ENCODE data around the gene DGAT2.
"Not testable (repeated sequence)": the region's sequence is repeated elsewhere in the genome, so short reads cannot be mapped to it uniquely, and the experiment has no call there.

The DGAT2 gene

DNA sequence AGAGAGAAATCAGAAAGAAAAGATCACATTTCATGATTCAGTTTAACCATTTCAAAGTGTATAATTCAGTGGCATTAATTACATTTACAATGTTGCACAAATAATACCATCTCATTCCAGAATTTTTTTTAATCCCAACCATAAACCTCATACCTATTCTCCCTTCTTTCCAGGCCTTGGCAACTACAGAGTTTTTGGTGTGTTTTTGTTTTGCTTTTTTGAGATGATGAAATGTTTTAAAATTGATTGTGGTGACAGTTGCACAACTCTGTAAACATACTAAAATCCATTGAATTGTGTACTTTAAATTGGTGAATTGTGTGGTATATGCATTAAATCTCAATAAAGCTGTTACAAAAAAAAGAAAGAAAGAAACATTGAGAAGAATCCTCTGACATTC is 13.6 kb upstream of the DGAT2 start:
- DNase-seq (ENCODE audit: low read depth, low spot score): not testable (repeated sequence)

DNA sequence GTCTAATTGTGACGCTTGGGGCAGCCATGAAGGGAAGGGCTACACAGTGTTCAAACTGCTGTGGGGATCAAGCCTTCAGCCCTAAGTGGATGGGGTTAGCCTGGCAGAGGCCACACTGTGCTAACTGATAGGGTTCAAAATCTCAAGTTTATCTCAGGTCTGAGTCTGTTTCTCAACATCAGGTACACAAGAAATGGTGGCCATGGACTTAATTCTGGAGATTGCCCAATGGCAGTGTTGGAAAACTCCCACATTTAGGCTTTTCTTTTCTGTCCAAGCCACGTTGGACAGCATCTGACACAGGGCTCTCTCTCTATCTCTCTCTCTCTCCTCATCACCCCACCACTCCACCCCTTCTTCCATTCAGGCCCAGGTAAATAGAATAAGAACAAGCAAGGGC is 10.9 kb upstream of the DGAT2 start:
- no peak for DNase-seq (ENCODE audit: low read depth, low spot score)

DNA sequence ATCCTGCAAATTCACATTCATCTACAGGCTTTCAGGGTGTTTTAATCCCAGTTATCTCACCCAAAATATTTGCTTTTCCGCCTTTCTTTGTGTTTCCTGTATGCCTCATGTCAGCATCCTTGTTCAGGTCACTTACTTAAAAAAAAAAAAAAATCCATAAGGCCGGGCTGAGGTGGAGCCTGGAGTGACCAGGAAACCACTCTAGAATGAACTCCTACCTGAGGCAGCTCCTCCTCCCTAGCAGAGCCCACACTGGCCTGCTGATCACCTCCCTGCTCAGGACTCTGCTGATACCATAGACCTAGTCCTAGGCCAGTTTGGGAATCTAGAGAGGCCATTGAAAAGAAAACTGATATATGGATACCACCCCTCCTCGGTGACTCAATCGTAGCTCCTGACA is 8.7 kb upstream of the DGAT2 start:
- DNase-seq (ENCODE audit: low read depth, low spot score): no peak

DNA sequence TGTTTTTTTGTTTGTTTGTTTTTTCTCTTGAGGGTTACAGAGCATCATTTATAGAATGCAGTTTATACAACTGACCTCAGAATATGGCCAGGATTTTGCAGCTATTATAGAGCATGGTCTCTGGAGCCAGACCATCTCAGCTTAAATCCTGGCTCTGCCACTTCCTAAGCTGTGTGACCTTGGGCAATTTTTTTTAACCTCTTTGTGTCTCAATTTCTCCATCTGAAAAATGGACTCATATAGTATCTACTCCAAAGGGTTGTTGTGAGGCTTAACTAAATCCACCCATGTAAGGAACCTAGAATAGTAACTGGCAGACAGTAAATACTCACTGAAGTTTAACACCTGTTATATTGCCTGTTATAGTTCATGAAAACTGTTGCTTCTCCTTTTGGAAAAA is 8.3 kb upstream of the DGAT2 start:
- no peak for DNase-seq (ENCODE audit: low read depth, low spot score)

DNA sequence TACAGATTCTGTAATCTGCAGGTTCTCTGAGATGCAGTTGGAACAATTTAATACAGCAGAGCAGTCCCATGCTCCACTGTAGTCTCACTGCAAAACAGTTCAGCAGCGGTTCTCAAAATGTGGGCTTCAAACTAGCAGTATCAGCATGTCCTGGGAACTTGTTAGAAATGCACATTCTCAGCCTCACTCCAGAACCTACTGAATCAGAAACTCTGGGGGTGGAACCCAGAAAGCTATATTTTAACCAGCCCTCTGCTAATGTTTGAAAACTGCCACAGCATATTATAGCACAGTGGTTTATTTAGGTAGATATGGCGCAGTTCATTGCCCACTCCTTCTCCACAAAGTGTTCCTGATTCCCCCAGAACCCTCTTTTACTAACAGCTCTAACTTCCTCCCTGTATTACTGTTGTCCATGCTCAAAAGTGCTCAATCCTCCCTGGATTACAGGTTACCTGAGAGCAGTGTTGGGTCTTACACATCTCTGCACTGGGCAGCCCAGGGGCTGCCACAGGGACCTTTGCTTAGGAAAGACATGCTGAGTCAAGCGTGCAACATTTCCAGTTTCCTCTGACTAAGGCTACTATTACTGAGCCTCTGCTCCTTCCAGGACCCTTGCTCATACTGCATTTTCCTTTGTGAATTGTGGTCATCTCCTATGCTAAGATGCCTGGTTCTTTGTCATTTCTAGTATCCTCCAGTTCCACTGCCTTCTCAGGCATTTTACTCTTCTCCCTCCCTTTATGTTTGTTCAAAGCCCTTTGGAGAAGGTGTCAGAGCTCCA is 7.7 kb upstream of the DGAT2 start:
- no peak for DNase-seq (ENCODE audit: low read depth, low spot score)

DNA sequence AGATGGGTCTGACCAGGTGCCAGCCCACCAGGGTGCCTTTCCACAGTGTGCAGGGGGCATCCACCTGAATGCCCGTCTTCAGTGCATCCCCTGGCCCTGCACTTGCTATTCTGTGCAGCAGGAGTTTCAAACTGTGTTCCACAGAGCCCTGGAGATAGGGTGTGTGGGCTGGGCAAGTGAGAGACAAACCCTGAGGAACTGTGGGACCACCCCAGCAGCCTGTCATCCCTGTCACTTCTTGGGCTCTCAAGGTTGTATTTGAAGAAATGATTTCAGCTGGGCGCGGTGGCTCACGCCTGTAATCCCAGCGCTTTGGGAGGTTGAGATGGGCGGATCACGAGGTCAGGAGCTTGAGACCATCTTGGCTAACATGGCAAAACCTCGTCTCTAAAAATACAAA is 6.4 kb upstream of the DGAT2 start:
- no peak for DNase-seq (ENCODE audit: low read depth, low spot score)

DNA sequence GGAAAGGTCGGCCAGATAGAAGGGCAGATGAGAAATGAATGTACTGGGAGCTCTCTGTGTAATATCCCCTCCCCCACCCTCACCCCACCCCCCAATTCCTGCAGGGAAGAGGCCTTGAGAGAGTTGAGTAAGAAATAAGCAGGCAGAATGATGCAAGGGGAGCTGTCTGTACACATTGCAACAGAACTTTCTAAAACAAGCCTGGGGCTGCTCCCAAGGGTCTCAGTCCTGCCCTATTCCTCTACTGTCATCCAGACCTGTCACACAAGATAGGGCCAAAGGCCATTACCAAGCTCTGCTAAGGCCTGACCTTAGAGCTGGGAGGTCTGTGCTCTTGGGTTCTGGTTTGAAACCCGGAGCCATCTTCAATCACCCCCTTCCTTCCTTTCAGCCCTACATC is 5.7 kb upstream of the DGAT2 start:
- DNase-seq (ENCODE audit: low read depth, low spot score): no peak

DNA sequence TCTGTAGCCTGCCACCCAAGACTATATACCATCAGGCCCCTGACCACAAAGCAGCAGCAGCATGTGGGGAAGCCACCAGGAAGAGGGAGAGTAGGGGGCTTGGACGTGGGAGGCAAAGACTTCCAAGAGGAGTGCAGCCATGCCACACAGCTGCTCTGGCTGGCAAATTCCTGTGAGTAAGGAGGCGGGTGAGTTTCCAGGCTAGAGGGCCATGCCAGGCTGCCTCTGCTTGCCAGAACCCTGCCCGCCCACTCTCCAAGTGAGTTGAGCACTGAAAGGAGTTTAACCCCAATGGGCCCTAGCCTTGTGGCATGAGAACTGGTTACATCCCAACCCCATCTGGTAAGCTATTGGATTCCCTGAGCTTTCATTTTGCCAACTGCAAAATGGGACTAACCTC is 4.7 kb upstream of the DGAT2 start:
- no peak for DNase-seq (ENCODE audit: low read depth, low spot score)

DNA sequence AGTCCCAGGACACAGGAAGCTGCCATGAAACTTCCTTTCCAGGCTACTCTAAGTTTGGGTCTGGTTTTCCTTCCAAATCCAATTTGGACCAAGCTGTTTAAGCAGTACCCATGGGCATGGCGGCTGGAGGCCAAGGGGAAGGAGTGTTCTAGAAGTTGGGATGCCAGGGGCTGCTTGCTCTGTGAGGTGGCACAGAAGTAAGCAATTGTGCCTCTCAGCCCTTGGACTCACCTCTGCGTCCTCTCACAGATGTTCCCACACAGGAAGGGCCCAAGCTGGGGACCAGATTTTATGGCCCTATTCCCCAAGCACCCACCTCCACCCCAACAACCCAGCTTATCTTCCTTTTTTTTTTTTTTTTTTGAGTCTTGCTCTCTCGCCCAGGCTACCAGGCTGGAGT is 3.5 kb upstream of the DGAT2 start:
- DNase-seq (ENCODE audit: low read depth, low spot score): no peak

DNA sequence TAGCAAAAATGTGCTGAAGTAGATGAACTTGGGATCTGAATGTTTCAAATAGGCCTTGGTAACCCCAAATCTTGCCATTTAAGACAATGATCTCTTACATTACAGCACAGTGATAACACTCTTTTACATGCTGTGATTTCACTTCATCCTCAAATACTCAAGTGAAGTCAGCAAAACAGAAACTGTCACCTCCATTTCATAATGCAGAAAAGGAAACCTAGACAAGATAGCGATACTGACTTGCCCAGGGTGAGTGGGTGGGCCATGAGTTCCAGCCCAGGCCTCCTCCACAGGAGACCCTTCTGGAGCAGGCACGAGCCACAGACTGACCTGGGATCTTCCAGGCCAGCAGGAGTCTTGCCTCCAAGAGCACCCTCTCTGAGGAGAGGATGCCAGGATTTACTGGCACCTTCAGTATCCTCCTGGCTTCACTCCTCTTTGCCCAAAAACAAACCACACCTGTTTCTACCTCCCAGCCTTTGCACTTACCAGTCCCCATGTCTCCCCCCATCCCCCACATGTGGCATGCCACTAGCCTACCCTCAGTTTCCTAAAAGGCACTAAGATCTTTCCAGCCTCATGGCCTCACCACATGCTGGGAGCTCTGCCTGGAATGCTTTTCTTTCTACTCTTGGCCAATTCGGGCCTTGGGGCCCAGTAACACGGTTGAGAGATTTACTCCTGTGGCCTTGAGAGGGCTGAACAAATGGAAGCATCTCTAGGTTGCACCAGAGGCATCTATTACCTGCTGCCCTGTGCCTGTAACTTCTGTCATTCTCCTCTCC is 1.9 kb upstream of the DGAT2 start:
- DNase-seq (ENCODE audit: low read depth, low spot score): no peak

DNA sequence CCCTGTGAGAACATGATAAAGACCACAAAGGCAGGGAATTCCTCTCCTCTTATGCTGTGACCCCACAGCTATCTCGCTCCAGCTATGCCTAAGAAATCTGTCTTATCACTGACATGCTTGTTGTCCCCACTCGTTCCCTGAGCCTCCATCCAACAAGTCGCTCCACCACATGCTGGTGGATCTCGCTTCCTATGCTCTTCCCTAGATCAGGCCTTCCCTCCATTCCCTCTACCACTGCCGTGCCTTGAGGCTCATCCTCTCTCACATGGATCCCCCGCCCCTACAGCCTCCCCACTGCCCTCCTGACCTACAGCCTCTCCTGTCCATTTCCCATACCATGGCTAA is 1.4 kb upstream of the DGAT2 start:
- DNase-seq (ENCODE audit: low read depth, low spot score): no peak

DNA sequence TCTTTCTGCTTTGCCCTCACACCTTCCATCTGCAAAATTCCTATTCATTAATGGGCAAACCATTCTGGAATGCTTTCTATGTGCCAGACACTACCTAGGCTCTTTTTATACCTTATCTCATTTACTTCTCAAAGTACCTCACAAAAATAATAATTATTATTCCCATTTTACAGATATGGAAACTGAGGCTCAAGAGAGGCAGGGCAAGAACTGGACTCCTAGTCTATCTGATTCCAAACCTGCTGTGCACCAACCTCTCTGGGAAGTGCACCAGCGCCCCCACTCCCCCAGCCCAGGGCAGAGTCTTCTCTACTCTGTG is 826 bp upstream of the DGAT2 start:
- DNase-seq (ENCODE audit: low read depth, low spot score): no peak

DNA sequence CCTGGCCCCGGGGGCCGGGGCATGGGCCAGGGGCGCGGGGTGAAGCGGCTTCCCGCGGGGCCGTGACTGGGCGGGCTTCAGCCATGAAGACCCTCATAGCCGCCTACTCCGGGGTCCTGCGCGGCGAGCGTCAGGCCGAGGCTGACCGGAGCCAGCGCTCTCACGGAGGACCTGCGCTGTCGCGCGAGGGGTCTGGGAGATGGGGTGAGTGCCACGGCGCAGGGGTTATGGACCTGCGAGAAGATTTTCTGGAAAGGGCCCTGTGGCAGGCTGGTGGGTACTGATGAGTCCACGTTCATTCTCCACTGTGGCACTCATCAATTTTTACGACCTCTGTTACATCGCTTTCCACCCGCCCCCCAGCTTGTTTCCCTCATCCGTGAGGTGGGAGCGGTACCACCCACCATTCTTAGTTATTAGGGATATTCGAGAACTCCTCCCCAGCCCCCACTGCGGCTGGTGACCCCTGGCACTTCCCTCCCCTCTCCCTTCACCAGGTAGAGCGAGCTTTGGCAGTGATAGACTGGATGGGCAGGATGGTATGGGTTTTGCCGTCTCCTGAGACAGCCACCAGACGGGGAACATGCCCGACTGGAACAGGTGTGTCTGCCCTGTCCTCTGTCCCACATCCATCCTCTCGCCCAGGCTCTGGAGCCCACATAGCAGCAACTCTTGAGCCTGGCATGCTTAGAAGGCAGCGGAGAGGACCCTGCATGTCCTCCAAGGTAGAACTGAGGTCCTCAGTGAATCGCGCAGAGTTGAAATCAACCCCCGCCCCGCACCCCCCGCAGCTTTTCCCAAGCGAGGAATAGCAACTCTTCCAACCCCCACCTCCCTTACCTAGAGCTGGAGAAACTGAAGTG is 562 bp downstream of the DGAT2 start:
- DNase-seq (ENCODE audit: low read depth, low spot score): no peak

DNA sequence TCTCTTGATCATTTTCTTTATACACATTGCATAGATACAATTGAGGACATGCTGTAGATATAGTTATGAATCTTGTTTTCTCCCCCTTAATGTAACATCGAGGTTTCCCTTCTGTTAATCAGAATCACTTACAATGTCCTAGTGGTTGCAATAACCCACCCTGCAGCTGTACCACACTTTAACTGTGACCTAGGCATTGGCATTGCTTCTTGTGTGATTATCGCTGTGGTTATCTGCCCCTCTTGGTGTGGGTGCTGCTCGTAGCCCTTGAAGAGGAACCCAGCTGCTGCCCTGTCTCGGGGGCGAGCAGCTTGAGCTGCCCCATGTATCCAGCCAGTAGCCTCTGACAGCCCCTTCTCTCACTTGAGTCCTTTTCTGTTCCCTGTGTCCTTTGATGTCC is 1.5 kb downstream of the DGAT2 start:
- no peak for DNase-seq (ENCODE audit: low read depth, low spot score)

DNA sequence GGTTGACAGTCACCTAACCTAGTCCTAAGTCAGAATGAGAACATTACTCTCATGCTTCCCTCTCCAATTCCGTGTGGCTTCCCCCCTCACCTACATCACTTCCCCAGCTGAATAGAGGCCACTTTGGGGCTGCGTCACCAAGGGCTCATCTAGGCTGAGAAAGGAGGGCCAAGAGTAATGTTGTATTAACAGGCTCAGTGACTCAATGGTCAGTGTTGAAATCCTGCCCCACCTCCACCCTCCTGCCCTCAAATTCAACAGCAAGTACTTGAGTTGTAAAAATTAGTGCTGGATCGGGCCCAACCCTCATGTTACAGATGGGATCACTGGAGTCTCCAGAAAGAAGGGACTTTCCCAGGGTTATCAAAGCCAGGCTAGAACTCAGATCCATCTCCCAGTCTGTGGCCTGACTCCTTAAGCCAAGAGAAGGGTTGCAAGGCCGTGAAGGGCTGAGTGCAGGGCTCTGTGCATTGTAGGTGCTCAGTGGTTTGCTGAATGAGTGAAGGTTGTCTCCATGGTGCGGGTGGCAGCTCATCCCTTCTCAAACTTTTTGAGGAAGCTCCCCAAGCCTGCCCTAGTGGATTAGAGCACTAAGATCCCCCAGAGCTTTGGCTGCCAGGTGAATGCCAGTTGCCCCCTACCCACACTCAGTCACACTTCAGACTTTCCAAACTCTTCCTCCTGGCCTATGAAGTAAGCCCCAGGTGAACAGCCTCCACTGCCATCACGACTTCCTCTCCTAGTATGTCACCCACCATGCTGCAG is 3.2 kb downstream of the DGAT2 start:
- no peak for DNase-seq (ENCODE audit: low read depth, low spot score)

DNA sequence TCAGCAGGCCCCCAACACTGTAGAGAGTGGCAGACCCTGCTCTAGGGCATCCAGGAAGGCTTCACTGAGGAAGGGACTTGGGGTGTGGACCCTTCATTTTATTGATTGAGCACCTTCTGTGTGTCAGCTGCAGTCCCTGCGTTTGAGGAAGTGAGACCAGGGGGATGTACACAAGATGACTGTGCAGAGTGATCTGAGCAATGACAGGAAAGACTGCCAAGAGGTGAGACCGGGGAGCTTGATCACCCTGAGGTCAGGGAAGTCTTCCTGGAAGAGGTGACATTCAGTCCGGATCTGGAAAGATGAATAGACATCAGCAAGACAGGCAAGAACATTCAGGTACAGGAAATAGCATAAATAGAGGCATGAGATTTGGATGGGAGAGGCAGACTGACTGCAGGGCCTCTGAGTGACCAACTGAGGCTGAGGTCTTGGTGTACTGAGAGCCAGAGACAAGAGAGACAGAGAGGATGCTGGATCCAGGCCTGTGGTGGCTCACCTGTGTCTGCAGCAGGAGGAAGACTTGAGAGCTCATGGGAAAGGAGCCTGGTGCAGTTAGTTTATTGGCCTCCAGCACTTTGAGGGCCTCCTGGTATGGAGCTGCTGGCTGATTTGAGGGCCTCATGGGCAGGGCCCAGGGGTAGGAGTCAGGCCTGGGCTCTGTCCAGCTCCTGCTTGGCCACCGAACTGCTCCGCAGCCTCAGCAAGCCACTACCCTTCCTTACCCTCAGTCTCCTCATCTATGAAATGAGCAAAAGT is 5.2 kb downstream of the DGAT2 start:
- DNase-seq (ENCODE audit: low read depth, low spot score): no peak

DNA sequence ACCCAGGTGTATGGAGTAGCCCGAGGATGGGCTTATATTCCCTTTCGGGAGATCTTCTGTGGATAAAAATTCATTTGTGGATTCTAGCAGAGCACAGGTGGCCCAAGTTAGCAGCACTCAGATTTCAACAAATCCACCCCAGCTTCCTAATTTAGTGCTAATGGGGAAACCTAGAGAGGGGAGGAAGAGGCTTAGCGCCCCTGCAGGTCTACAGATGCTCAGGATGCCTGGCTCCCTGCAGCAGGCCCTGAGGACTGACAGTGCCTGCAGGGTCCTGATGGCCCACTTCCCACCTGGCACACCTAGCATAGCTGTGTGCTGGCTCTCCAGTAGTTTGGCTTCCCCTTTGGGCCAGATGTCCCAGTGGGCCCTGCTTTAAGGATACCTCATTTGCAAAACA is 6.5 kb downstream of the DGAT2 start:
- no peak for DNase-seq (ENCODE audit: low read depth, low spot score)

DNA sequence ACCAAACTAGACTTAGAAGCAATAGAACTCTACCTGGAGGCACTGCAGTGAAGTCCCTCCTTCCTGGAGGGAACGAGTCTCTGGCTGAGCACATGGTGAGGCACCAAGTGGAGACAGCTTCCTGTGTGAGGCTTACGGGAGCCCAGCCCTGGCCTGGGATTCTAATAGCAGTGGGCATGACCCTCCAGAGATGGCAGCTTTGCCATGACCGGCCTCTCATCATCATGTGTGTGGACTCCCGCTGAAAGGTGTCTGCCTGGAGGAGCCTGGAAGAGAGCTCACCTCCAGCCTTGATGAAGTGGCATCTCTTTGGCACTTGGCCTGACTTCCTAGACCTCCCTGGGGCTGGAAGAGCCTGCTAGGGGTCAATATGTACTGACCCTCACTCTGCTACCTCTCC is 8.0 kb downstream of the DGAT2 start:
- no peak for DNase-seq (ENCODE audit: low read depth, low spot score)

DNA sequence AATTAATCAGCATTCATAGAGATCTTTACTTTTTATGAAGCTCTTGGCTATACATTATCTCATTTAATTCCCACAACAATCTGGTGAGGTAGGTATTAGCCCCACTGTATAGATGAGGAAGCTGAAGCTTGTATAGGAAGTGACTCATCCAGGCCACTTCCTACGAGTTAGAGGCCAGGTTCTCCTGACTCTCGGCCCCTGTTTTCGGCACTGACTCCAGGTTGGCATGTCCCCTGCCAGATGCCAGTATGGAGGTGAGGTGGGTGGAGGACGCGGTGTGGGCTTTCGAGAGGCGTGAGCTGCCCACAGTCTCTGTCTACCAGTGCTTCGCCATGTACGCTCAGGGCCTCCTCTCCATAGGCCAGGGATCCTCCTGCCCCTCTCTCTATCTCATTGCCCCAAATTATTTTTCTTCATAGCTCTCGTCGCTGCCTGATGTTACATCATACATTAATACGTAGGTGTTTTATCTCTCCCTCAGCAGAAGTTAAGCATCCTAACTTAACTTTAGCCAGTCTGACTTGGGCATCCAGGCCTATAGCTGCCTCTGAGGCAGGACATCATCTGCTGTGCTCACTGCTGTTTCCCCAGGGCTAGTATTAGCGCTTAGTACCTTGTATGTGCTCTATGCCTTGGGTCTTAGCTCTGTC is 9.0 kb downstream of the DGAT2 start:
- DNase-seq (ENCODE audit: low read depth, low spot score): no peak

DNA sequence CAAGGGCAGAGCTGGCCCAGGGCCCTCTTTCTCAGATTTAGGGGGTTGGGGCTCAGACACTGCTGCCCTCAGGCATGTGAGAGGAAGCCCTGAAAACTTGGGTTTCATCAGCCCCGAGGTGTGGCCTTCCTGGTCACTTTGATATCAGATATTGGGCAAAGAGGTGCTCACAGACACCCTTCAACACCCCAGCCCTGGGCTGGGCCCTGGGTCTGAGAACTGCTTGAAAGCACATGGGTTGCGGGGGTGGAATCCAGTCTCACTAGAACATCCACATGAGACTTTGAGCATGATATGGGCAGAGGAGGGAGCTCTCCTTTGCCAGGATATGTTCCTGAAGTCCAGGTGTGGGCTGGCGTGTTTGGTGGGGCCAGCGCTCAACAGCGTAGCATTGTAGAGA is 10.4 kb downstream of the DGAT2 start:
- DNase-seq (ENCODE audit: low read depth, low spot score): no peak

DNA sequence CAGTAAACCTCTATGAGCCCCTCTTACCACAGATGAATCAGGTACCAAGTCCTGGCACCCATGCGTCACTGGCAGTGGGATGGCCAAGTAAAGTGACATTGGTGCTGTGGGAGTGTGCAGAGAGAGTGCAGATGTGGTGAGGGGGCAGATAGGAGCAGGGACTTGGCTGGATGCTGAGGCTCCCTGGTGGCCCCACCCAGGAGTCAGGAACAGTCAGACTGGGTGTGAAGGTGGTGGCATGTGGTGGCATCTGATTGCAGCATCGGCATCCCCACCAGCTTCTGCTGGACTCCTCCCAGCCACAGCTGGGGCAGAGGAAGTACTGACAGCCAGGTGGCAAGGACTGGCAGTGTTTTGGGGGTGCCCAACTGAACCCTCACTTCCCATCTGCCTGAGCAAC is 11.4 kb downstream of the DGAT2 start:
- no peak for DNase-seq (ENCODE audit: low read depth, low spot score)
